GM10248 (cell line): Measurements from ENCODE around the gene SYT7.

Source experiments
- CTCF ChIA-PET: fragments of 300-600 bp; sonication (Branson Sonifier 250); formaldehyde crosslinking; extraction: SDS; loops from one replicate; lab custom pipeline; 2021; ENCODE audit warnings: antibody characterized with exemption; lab: Yijun Ruan, JAX
- POLR2A ChIA-PET: fragments of 350-650 bp; sonication (Branson Sonifier 250); formaldehyde crosslinking; extraction: SDS; loops from one replicate; lab custom pipeline; 2020; ENCODE audit warnings: antibody characterized with exemption; lab: Yijun Ruan, JAX
- DNase-seq: peaks from one replicate; pipeline ENCODE4 v3.0.0; 2012; ENCODE audit errors: extremely low spot score
- TF ChIP-seq, protein P1 (sequence below): IDR thresholded peaks from 2 replicates; pipeline ENCODE4 v1.5.1; 2012; ENCODE audit warnings: mild to moderate bottlenecking, low read depth; ENCODE audit errors: extremely low read depth, missing control alignments, control extremely low read depth

SYT7 gene

DNA sequence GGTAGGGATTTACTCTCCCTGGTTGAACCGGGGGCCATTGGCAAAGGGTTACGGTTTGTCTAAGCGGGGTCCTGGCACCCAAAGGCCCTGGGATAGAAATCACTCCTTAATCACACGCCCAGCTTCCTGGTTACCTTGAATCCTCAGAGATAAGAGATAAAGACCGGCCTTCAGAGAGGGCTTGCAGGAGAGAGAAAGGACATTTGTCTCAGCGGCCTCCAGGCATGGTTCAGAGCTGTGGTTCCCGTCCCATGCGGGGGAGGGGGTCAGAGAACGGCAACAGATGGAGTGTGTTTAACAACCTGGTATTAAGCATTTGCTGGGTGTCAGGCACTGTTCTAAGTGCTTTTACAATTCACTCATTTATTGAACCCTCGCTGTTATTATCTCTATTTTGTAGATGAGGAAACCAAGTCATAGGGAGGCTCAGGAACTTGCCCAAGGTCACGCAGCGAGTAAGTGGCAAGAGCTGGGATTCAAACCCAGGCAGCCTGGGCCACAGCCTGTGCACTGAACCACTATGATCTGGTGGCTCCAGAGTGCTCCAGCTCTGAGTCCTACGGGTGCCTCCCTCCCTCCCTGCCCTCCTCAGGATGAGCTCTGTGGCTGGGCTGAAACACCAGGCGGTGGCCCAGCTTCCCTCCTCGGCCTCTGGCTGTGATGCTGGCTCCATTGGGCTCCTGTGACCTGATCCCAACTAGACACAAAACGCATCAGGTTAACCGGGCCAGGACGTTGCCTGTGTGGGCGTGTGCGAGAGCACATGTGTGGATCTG is 53.7 kb downstream of the SYT7 start:
- no peak for DNase-seq
- ChIA-PET CTCF (interaction anchor here (1.0 to 4.2 kb wide), 6 partner anchors 10 to 81 kb away, joined by 3 to 41 read pairs (median 4); no protein-coding TSS in a partner anchor), POLR2A (interaction anchor here (0.6 kb wide), 1 partner anchor 810 kb away, joined by 3 read pairs; no protein-coding TSS in a partner anchor)
- TF ChIP-seq, protein P1, sequence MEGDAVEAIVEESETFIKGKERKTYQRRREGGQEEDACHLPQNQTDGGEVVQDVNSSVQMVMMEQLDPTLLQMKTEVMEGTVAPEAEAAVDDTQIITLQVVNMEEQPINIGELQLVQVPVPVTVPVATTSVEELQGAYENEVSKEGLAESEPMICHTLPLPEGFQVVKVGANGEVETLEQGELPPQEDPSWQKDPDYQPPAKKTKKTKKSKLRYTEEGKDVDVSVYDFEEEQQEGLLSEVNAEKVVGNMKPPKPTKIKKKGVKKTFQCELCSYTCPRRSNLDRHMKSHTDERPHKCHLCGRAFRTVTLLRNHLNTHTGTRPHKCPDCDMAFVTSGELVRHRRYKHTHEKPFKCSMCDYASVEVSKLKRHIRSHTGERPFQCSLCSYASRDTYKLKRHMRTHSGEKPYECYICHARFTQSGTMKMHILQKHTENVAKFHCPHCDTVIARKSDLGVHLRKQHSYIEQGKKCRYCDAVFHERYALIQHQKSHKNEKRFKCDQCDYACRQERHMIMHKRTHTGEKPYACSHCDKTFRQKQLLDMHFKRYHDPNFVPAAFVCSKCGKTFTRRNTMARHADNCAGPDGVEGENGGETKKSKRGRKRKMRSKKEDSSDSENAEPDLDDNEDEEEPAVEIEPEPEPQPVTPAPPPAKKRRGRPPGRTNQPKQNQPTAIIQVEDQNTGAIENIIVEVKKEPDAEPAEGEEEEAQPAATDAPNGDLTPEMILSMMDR: no peak

DNA sequence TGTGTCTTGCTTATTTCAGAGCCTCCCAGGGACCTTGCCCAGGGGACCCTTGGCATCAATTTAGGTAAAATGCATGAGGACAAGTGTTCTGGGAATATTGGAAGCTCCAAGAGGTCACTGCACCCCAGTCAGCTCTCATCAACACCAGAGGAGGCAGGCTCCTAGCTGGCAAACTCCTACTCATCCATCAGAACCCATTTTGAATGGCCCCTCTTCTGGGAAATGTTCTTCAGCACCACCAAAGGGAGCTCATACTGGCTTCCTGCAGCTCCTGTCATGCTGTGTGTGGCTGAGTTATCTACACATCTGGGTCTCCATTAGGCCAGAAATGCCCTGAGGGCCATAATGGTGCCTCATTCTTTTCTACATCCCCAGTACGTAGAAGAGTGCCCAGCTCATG is 54.6 kb downstream of the SYT7 start:
- ChIA-PET POLR2A (interaction anchor here (0.7 kb wide), 1 partner anchor 246 kb away, joined by 3 read pairs; no protein-coding TSS in a partner anchor), CTCF (interaction anchor here (0.7 to 4.2 kb wide), 10 partner anchors 9 to 80 kb away, joined by 3 to 41 read pairs (median 4); no protein-coding TSS in a partner anchor)
- TF ChIP-seq, protein P1: no peak
- DNase-seq: no peak

DNA sequence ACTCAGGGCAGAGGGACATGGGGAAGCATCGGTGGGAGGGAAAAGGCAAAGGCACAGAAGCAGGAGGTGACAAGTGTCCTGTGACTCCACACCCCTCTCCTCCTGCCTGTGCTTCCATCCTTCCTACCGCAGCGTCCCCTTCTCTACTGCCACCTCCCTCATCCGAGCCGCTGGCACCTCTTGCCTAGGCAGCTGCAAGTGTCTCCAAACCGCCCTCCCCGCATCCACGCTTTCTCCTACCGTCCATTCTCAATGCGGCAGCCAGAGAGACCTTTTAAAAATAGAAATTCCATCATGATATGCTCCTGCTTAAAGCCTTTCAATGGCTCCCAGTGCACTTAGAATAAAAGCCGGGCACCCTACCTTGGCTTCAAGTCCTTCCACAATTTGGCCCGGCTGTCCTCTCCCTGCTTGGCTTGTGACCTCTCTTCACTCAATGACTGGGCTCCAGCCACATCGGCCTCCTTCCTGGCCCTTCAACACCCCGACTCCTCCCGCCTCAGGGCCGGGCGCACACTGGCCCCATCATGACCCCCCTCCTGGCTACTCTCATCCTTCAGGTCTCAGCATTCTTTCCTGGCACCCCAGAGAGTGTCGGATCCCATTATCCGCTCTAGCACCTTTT is 55.8 kb downstream of the SYT7 start:
- ChIA-PET POLR2A (no interaction called here), CTCF (interaction anchor here (1.4 to 4.2 kb wide), 4 partner anchors 8 to 47 kb away, joined by 3 to 41 read pairs (median 4); no protein-coding TSS in a partner anchor)
- DNase-seq: no peak
- TF ChIP-seq, protein P1: no peak

DNA sequence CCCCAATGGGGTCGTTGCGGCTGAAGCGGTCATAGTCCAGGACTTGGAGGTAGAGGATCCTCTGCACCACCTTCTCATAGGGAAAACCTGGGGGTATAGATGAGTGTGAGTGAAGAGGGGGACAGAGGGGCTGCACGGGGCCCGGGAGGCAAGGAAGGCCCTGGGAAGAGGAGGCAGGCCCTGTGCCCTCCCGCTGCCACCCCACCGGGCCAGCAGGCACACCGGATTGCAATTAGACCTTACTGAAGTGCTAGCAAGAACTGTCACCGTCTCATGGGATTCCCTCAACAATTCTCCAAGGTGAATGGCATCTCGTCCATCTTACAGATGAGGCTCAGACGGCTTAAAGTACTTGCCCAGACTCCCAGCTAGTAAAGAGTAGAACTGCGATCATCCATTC is 56.4 kb downstream of the SYT7 start:
- DNase-seq: no peak
- TF ChIP-seq, protein P1: no peak
- CTCF ChIA-PET: interaction anchor here (1.6 to 4.2 kb wide), 2 partner anchors 7 to 23 kb away, joined by 3 to 41 read pairs; no protein-coding TSS in a partner anchor
- POLR2A ChIA-PET: interaction anchor here (0.6 kb wide), 1 partner anchor 17 kb away, joined by 3 read pairs; no protein-coding TSS in a partner anchor

DNA sequence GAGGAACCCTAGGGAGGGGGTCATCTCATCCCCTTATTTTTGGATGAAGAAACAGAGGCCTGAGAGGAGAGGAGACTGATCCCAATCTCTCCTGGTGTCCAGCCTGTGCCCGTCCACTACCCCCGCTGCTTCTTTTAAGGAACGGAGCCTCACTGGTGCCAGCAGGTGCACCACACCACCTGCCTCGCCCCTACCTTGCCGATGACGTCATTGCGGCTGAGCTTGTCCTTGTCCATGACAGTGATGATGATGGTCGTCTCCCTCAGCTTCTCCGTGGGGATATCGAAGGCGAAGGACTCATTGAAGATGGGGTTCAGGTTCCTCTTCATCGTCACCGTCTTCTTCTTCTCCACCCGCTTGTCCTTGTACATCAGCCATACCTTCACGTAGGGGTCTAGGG is 58.0 kb downstream of the SYT7 start:
- CTCF ChIA-PET: interaction anchor here (0.6 to 3.2 kb wide), 4 partner anchors 9 to 45 kb away, joined by 3 to 25 read pairs (median 8); a partner anchor contains a TSS
- TF ChIP-seq, protein P1: no peak
- DNase-seq: no peak
- POLR2A ChIA-PET: no interaction called here

DNA sequence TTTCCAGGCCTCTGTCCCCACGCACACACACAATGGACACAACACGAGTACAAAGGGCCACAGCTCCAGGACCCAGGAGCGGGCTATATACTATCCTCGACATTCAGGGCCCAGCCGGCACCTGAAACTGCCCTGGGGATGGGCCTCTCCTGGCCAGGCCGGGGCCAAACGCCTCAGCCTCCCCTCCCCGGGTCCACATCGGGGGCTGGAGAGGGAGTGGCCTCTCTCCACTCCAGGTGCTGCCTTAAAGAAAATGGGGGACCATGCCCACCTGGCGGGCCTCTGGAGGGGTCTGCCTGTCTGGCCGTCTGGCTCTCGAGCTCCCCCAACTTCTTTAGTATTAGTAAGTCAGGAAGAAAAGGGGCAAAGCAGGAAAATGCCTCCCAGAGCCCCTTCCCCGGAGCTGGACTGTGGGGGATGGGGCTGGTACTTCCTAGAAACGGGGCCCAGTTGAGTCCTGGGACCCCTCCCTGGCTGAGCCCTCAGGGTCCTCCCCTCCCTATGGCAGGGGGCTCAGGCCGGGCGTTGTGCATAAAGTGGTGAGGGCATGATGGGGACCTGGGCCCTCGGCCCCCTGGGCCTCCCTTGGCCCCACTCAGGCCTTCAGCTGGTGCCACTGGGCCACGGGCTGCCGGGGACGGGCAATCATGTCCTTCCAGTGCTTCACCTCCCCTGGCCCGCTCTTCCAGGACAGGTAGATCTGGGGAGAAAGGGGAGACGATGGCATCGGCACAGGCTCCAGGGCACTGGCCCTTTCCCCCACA is 62.7 kb downstream of the SYT7 start:
- CTCF ChIA-PET: interaction anchor here (0.7 to 10.9 kb wide), 19 partner anchors 8 to 743 kb away, joined by 3 to 196 read pairs (median 7); partner anchors contain the start of gene LRRC10B
- POLR2A ChIA-PET: no interaction called here
- TF ChIP-seq, protein P1: no peak
- no peak for DNase-seq
